Naive thymus-derived CD4-positive, alpha-beta T cell (primary cell): ENCODE data around the gene AGAP1. TPM values are rescaled to one million over a fixed set of nuclear protein-coding genes. Genes with fewer than 3 reads are reported as not detected.

Experiments
- ATAC-seq: fragments of 150-1000 bp; cut with Tn5 transposase; 2 replicates; pipeline ENCODE4 v1.10.0; 2021; ENCODE audit warnings: mild to moderate bottlenecking, moderate library complexity
- CTCF ChIA-PET: fragments of 350-600 bp; sonication (Branson Sonifier 250); formaldehyde crosslinking; loops from one replicate; lab custom pipeline; 2021; ENCODE audit warnings: antibody characterized with exemption; lab: Charles Lee
- POLR2A ChIA-PET: fragments of 350-600 bp; sonication (Branson Sonifier 250); formaldehyde crosslinking; loops from one replicate; lab custom pipeline; 2021; ENCODE audit warnings: antibody characterized with exemption, inconsistent platforms; lab: Charles Lee
- DNase-seq, 9 donors: peaks; one replicate each; pipeline versions ENCODE4 v3.0.0 to v3.0.0-alpha.2; 2020 to 2022; ENCODE audit warnings: mixed read lengths in 1 of 9
- H3K27ac ChIP-seq: one replicate; pipeline ENCODE4 v1.7.0; 2013; ENCODE audit warnings: mild to moderate bottlenecking, low read depth, low read length, moderate library complexity
- H3K27me3 ChIP-seq, 2 donors: one replicate each; pipeline ENCODE4 v1.7.0; 2013; ENCODE audit warnings: low read length in 2 of 2, mild to moderate bottlenecking in 2 of 2, moderate library complexity in 2 of 2; ENCODE audit not compliant: control insufficient read depth in 2 of 2, insufficient read depth in 2 of 2
- H3K36me3 ChIP-seq, 3 experiments: 1 replicate in 2 of 3; 2 replicates in 1 of 3; pipeline ENCODE4 v1.7.0; 2013; ENCODE audit warnings: low read length in 3 of 3, mild to moderate bottlenecking in 3 of 3, moderate library complexity in 1 of 3; ENCODE audit not compliant: insufficient read depth in 3 of 3, control insufficient read depth in 2 of 3
- H3K4me1 ChIP-seq, 2 donors: one replicate each; pipeline ENCODE4 v1.7.0; 2013; ENCODE audit warnings: low read length in 2 of 2, mild to moderate bottlenecking in 2 of 2, moderate library complexity in 1 of 2; ENCODE audit not compliant: control insufficient read depth in 2 of 2, insufficient read depth in 2 of 2
- H3K4me3 ChIP-seq: 2 replicates; pipeline ENCODE4 v1.7.0; 2013; ENCODE audit warnings: mild to moderate bottlenecking, low read length
- H3K9me3 ChIP-seq, 3 experiments: 1 replicate in 2 of 3; 2 replicates in 1 of 3; pipeline ENCODE4 v1.7.0; 2013; ENCODE audit warnings: low read length in 3 of 3; ENCODE audit not compliant: control insufficient read depth in 2 of 3
- H3K27ac Mint-ChIP-seq, 9 donors: one replicate each; pipeline ENCODE4 v1.8.0; 2020 to 2022; ENCODE audit warnings: mixed read lengths in 9 of 9, mild to moderate bottlenecking in 8 of 9, moderate library complexity in 5 of 9, inconsistent platforms in 2 of 9
- H3K27me3 Mint-ChIP-seq, 5 donors: one replicate each; pipeline ENCODE4 v1.8.0; 2021 to 2022; ENCODE audit warnings: mixed read lengths in 5 of 5, mild to moderate bottlenecking in 1 of 5
- H3K36me3 Mint-ChIP-seq, 5 donors: one replicate each; pipeline ENCODE4 v1.8.0; 2020 to 2022; ENCODE audit warnings: mixed read lengths in 5 of 5, mild to moderate bottlenecking in 3 of 5, inconsistent platforms in 1 of 5
- H3K4me1 Mint-ChIP-seq, 7 donors: one replicate each; pipeline ENCODE4 v1.8.0; 2020 to 2022; ENCODE audit warnings: mixed read lengths in 7 of 7, mild to moderate bottlenecking in 3 of 7, inconsistent platforms in 1 of 7
- H3K4me3 Mint-ChIP-seq, 10 donors: one replicate each; pipeline ENCODE4 v1.8.0; 2020 to 2022; ENCODE audit warnings: mild to moderate bottlenecking in 10 of 10, mixed read lengths in 10 of 10, moderate library complexity in 6 of 10, inconsistent platforms in 2 of 10
- H3K9me3 Mint-ChIP-seq, 11 donors: one replicate each; pipeline ENCODE4 v1.8.0; 2020 to 2022; ENCODE audit warnings: mixed read lengths in 11 of 11, mild to moderate bottlenecking in 4 of 11, inconsistent platforms in 1 of 11, moderate library complexity in 1 of 11
- intact Hi-C, 2 donors: fragments of 100-400 bp; cut with micrococcal nuclease; formaldehyde crosslinking; loops; one replicate each; pipeline ENCODE4 v1.15.1; 2023
- polyA plus RNA-seq, 2 donors: library from polyadenylated mRNA; unstranded; fragments of 300-500 nt; fragmentation: Illumina TruSeq; gene quantifications; one replicate each; pipeline ENCODE4 v1.2.3, GENCODE V29; 2021
- total RNA-seq, 6 experiments: library from RNA in 5 of 6; stranded (reverse) in 5 of 6; gene quantifications; 1 replicate in 5 of 6; 2 replicates in 1 of 6; pipeline ENCODE4 v1.2.3 and lab custom pipeline; 2021 to 2026

AGAP1 gene
- total and polyA plus RNA-seq, 7 experiments from 2014 or later, result 0.35 to 9.6 (median 0.85) TPM; not detected in 2

GRCh38 chr2:235960716-235961640 is 467.1 kb downstream of the AGAP1 start:
- no peaks in the 10 kb centered on the region for H3K9me3 ChIP-seq
- ChIA-PET CTCF (no interaction called here), POLR2A (no interaction called here)
- ATAC-seq, result no peak
- no peaks in the 10 kb centered on the region for H3K36me3 ChIP-seq
- no peak overlapping the region for H3K27ac ChIP-seq
- Mint-ChIP-seq H3K27ac (no peak overlapping the region), H3K27me3 (peaks cover 0 to 49% (median 9%) of the 10 kb centered on the region in 5 donors), H3K4me3 (no peak overlapping the region), H3K4me1 (no peaks in the 10 kb centered on the region), H3K36me3 (no peaks in the 10 kb centered on the region), H3K9me3 (peaks cover 0 to 3% (median 0%) of the 10 kb centered on the region in 11 donors)
- no peaks in the 10 kb centered on the region for H3K4me1 ChIP-seq
- DNase-seq, result no peak
- intact Hi-C loops, result no loop called here
- H3K27me3 ChIP-seq, result no peaks in the 10 kb centered on the region
- no peak overlapping the region for H3K4me3 ChIP-seq

DNA sequence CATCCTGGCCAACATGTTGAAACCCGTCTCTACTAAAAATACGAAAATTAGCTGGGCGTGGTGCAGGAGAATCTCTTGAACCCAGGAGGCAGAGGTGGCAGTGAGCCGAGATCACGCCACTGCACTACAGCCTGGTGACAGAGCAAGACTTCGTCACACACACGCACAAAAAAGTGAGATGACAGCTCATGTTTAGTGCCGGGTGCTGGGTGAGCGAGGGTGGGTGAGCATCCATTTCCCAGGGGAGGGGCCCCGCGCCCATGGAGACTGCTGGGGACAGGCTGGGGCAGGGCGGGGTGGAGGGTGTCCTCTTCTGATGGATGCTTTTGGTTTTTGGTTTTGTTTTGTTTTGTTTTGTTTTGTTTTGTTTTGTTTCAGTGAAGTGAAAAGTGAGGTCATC is 467.9 kb downstream of the AGAP1 start:
- ATAC-seq (no peak), DNase-seq (no peak)
- Histone ChIP-seq H3K4me1 (no peaks in the 10 kb centered on the region), H3K36me3 (no peaks in the 10 kb centered on the region), H3K27ac (no peak overlapping the region), H3K27me3 (no peaks in the 10 kb centered on the region), H3K4me3 (no peak overlapping the region), H3K9me3 (no peaks in the 10 kb centered on the region)
- peaks cover 0 to 41% (median 9%) of the 10 kb centered on the region in 5 donors for H3K27me3 Mint-ChIP-seq
- POLR2A ChIA-PET, result no interaction called here
- intact Hi-C loops, result no loop called here
- H3K9me3 Mint-ChIP-seq, result peaks cover 0 to 3% (median 0%) of the 10 kb centered on the region in 11 donors
- CTCF ChIA-PET, result no interaction called here
- H3K27ac Mint-ChIP-seq, result no peak overlapping the region
- H3K4me3 Mint-ChIP-seq, result no peak overlapping the region
- H3K4me1 Mint-ChIP-seq, result no peaks in the 10 kb centered on the region
- no peaks in the 10 kb centered on the region for H3K36me3 Mint-ChIP-seq

DNA sequence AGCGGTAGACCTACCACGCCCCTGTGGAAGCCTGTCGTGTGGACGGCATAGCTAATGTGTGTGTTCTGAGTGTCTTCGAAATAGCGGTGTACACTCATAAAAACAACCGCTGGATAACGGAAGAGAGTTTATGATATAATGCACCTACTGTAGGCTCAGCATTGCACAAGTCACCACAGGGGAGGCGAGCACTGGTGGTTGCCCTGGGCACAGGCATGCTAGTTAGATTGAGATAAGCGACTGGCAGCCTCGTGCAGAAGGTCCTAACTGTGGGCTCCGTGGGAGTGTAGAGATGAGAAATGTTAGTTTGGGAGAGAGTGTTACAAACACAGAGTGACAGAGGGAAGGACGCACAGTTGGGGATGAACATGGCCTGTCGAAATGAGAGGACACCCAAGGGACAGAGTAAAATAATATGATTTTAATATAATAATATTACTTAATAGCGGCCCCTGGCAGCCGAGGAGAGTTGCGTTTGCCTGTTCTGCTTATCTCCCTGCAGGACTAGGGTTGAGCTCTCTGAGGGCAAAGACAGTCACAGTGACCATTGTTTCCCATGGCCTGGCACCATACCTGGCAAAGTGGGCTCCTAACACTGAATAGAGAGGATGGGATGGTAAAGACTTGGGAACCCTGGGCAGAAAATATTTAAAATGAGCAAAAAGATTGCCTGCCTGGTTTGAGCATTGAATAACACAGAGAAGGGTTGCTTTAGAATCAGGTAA is 470.2 kb downstream of the AGAP1 start:
- Mint-ChIP-seq H3K27me3 (peaks cover 0 to 33% (median 6%) of the 10 kb centered on the region in 5 donors), H3K36me3 (no peaks in the 10 kb centered on the region), H3K9me3 (peaks cover 0 to 3% (median 0%) of the 10 kb centered on the region in 11 donors), H3K4me3 (no peak overlapping the region), H3K27ac (no peak overlapping the region), H3K4me1 (no peaks in the 10 kb centered on the region)
- Histone ChIP-seq H3K4me3 (no peak overlapping the region), H3K9me3 (no peaks in the 10 kb centered on the region), H3K36me3 (no peaks in the 10 kb centered on the region), H3K27ac (no peak overlapping the region), H3K27me3 (no peaks in the 10 kb centered on the region), H3K4me1 (no peaks in the 10 kb centered on the region)
- DNase-seq (no peak), ATAC-seq (no peak)
- intact Hi-C loops, result no loop called here
- ChIA-PET CTCF (no interaction called here), POLR2A (no interaction called here)

DNA sequence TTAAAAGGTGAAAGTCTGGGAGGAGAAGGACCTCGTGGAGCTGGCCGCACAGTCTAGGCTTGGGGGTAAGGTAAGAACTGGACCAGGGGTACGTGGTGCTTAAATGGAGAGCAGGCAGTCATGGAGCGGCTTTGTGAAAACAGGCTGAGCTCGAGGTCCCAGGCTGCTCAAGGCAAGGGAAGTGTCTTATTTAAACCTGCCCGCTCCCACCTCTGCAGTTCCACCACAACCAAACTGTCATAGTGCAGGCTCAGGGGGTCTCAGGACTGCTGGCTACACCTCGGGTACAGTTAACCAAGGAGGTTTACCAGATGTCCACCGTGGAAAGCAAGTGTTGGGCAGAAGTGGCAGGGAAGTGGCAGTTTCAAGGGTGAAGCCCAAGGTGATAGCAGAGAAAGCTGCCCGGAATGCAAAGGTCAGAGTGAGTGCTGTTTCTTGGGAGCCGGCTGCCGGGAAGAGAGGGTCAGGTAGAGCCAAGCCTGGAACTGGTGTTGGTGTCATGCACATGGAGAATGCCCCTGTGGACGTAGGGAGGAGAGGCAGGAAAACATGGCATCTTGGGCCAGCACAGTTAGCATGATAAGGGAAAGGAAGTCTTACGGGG is 471.0 kb downstream of the AGAP1 start:
- Mint-ChIP-seq H3K27ac (no peak overlapping the region), H3K4me3 (no peak overlapping the region), H3K27me3 (peaks cover 0 to 33% (median 6%) of the 10 kb centered on the region in 5 donors), H3K36me3 (no peaks in the 10 kb centered on the region), H3K9me3 (peaks cover 0 to 3% (median 0%) of the 10 kb centered on the region in 11 donors), H3K4me1 (no peaks in the 10 kb centered on the region)
- intact Hi-C loops, result no loop called here
- Histone ChIP-seq H3K4me1 (no peaks in the 10 kb centered on the region), H3K27me3 (no peaks in the 10 kb centered on the region), H3K36me3 (no peaks in the 10 kb centered on the region), H3K9me3 (no peaks in the 10 kb centered on the region), H3K4me3 (no peak overlapping the region), H3K27ac (no peak overlapping the region)
- DNase-seq, result no peak
- ChIA-PET POLR2A (no interaction called here), CTCF (no interaction called here)
- no peak for ATAC-seq

- Mint-ChIP-seq H3K4me3 (no peak overlapping the region), H3K27ac (no peak overlapping the region), H3K4me1 (no peaks in the 10 kb centered on the region), H3K9me3 (peaks cover 0 to 3% (median 0%) of the 10 kb centered on the region in 11 donors), H3K27me3 (peaks cover 0 to 33% (median 6%) of the 10 kb centered on the region in 5 donors), H3K36me3 (no peaks in the 10 kb centered on the region)
- Histone ChIP-seq H3K27me3 (no peaks in the 10 kb centered on the region), H3K36me3 (no peaks in the 10 kb centered on the region), H3K4me1 (no peaks in the 10 kb centered on the region), H3K9me3 (no peaks in the 10 kb centered on the region), H3K4me3 (no peak overlapping the region), H3K27ac (no peak overlapping the region)
- DNase-seq (no peak), ATAC-seq (no peak)
- CTCF ChIA-PET, result no interaction called here
- intact Hi-C loops, result no loop called here
- POLR2A ChIA-PET, result no interaction called here
These were observed 472.6 kb downstream of the AGAP1 start for GRCh38 chr2:235966396-235966795.

DNA sequence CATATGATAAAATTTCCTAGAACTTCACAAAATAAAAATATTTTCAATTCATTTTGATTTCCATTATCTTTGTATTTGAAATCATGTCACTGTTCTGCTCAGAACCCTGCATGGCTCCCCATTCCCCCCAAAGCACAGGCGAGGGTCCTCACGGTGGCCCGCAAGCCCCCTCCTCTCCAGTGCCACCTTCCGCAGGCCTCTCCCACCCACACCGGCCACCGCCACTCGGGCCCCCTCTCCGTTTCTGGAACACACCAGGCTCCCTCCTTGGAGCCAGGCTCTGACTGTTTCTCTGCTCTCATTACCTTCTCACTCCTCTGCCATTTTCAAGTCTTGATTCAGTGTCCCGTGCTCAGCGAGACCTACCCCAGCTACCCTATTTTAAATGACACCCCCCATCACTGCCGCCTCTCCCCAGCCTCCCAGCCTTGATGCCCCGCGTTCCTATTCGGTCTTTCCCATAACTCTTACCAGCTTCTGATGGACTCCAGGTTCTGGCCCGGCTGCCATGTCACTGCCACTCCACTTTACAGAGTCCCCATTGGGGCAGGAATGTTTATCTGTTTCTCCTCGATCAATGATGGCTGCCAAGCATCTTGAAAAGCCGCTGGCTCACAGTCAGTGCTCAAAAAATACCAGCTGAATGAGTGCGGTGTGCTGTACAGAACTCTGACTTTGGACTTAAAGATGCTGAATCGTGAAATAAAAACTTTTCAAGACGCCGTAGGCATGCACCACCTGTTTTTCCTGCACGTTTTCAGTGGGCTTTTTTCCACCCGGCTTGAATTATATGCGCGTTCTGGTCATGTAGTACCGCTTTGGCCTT is 473.3 kb downstream of the AGAP1 start:
- H3K27me3 Mint-ChIP-seq, result peaks cover 0 to 33% (median 5%) of the 10 kb centered on the region in 5 donors
- CTCF ChIA-PET, result no interaction called here
- H3K27ac Mint-ChIP-seq, result no peak overlapping the region

More for the DNA sequence above, 473.3 kb downstream of the AGAP1 start:
- Histone ChIP-seq H3K36me3 (no peaks in the 10 kb centered on the region), H3K9me3 (no peaks in the 10 kb centered on the region), H3K27ac (no peak overlapping the region), H3K27me3 (no peaks in the 10 kb centered on the region), H3K4me1 (no peaks in the 10 kb centered on the region), H3K4me3 (no peak overlapping the region)
- POLR2A ChIA-PET, result no interaction called here
- ATAC-seq (no peak), DNase-seq (no peak)
- Mint-ChIP-seq H3K9me3 (peaks cover 0 to 3% (median 0%) of the 10 kb centered on the region in 11 donors), H3K36me3 (no peaks in the 10 kb centered on the region), H3K4me1 (no peaks in the 10 kb centered on the region), H3K4me3 (no peak overlapping the region)
- intact Hi-C loops, result no loop called here
